Erythroblast (primary cell): ENCODE data around the gene BAD.

Source experiments
- GATA1 ChIP-seq: IDR thresholded peaks from 2 replicates; pipeline ENCODE4 v1.6.1; 2011; ENCODE audit warnings: low read depth, mild to moderate bottlenecking, control low read depth, low read length, moderate library complexity
- POLR2A ChIP-seq: IDR thresholded peaks from 2 replicates; pipeline ENCODE4 v1.6.1; 2011; ENCODE audit warnings: mild to moderate bottlenecking, low read length

GRCh38 chr11:64323373-64323772, 38.9 kb upstream of the BAD start:
- TF ChIP-seq POLR2A (no peak), GATA1 (no peak)
